IPS-18c (cell line): Measurements from ENCODE around the gene CLDN4.
"Not testable (repeated sequence)": the region's sequence is repeated elsewhere in the genome, so short reads cannot be mapped to it uniquely, and the experiment has no call there.

ENCODE experiments used
- H3K4me3 ChIP-seq: 2 replicates; pipeline ENCODE4 v1.7.0; 2013; ENCODE audit warnings: low read depth, mild to moderate bottlenecking, low read length, moderate library complexity; ENCODE audit not compliant: insufficient read depth
- H3K9me3 ChIP-seq: one replicate; pipeline ENCODE4 v1.6.1; 2013; ENCODE audit warnings: mild to moderate bottlenecking, low read length, moderate library complexity; ENCODE audit not compliant: control insufficient read depth, insufficient read depth

CLDN4 gene

GRCh38 chr7:73821597-73822285 is 9.1 kb upstream of the CLDN4 start:
- H3K4me3 ChIP-seq, H3K9me3 ChIP-seq: not testable (repeated sequence)

DNA sequence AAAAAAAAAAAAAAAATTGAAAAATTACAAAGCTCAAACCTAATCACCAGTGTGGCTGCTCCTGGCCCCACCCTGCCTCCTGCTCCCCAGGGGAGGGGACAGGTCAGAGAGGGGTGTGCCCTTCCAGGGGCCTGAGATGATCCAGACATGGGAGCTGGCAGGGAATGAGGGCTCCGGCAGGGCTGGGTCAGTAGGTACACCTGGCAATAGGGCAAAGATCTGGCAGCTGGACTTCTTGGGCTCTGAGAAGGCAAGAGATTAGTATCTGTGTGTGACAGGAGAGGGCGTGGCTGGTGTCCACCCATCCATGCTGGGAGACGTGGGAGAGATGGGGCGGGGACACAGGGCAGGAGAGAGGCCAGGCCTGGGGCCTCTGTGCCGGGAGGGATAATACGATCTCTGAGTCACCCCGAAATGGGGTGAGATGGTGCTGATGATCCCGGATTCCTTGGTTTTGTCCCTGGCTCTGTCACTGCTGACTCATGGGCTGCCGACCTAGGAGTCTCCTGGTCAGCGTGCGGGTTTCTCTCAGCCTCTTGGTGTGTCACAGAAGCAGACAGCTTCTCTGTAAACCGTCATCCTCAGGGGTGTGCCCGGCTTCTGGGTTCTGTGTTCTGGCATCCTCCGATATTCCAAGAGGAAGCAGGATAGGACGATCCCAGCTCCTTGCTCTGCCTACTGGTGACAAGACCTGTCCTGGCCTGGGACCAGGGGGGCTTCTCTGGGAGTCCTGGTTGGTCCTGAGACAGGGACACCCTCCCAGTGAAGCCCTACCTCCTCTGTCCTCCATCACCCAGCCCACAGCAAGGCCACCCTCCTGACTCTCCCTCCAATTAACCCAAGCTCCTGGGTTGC is 8.2 kb upstream of the CLDN4 start:
- peaks cover 2% of the 10 kb centered on the region for H3K9me3 ChIP-seq
- H3K4me3 ChIP-seq: no peak overlapping the region

DNA sequence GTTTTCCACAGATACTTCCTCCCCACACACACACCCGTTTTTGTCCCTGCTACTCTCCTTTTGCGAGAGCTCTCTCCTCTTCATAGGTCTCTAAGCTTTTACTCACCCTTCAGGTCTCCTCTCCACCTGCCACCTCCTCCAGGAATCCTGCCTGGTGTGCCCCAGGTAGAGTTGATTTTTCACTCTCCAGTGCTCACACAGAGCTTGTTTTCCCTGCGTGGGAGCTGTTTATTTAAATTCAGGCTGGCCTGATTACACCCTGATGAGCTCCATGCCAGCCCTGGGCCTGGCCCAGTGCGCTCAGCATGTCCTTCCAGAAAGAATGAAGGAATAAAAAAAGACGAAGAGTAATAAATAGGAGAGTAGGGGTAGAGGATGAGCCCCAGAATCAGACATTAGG is 7.5 kb upstream of the CLDN4 start:
- H3K4me3 ChIP-seq: no peak overlapping the region

GRCh38 chr7:73823873-73824592 is 6.8 kb upstream of the CLDN4 start:
- Histone ChIP-seq H3K4me3 (no peak overlapping the region), H3K9me3 (peaks cover 2% of the 10 kb centered on the region)

More for the DNA sequence above, 7.5 kb upstream of the CLDN4 start:
- H3K9me3 ChIP-seq: peaks cover 2% of the 10 kb centered on the region

DNA sequence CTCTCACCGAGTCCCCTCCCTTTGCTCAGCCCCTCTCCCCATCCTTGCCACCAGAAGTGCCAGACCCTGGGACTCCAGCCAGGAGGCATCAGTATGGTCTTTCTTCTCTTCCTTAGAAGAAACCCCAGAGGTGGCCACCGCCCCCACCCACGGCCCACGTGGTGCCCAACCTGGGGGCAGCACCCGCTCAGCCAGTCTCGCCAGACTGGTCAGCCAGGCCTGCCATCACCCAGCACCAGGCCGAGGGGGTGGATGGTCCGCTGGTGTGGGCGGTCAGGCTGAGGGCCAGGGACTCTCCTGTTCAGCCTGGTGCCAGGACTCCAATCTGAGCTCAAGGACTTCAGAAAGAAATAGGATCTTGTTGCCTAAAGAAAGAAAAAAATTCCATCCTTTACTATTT is 5.8 kb upstream of the CLDN4 start:
- Histone ChIP-seq H3K4me3 (no peak overlapping the region), H3K9me3 (peaks cover 2% of the 10 kb centered on the region)

DNA sequence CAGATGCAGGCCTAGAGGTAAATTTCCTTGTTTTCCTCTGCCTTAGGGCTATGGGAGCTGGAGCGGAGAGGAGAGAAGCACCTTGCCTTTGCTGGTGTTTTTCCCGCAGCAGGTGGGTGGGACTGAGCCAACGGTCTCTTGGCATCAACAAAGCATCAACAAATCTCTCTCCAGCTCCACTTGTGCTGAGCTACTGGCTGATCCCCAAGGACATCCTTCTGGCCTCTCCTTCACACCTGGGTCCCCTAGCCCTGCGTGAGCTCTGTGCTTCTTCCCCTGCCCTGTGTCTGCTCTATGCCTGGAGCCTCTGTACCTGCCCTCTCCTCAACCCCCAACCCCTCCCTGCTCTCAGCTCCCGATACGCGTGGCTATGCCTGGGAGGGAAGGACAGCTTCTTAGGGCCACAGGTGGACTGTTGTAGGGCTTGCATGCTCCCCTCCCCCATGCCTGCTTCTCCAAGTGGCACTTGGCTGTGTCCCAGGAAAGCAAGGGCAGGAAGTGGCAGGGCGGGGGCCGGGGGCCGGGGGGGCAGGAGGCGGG is 3.2 kb upstream of the CLDN4 start:
- Histone ChIP-seq H3K9me3 (no peaks in the 10 kb centered on the region), H3K4me3 (no peak overlapping the region; the same call in 1 of the 2 replicates)

- H3K9me3 ChIP-seq: no peaks in the 10 kb centered on the region
- H3K4me3 ChIP-seq: no peak overlapping the region
Observed at GRCh38 chr7:73828107-73828803, 2.5 kb upstream of the CLDN4 start.

GRCh38 chr7:73828972-73829371 is 1.8 kb upstream of the CLDN4 start:
- Histone ChIP-seq H3K4me3 (no peak overlapping the region), H3K9me3 (no peaks in the 10 kb centered on the region)

- Histone ChIP-seq H3K9me3 (no peaks in the 10 kb centered on the region), H3K4me3 (no peak overlapping the region)
Observed at GRCh38 chr7:73829505-73829904, 1.3 kb upstream of the CLDN4 start.

- Histone ChIP-seq H3K9me3 (peaks cover 2% of the 10 kb centered on the region), H3K4me3 (no peak overlapping the region)
Observed at GRCh38 chr7:73829921-73830680, 695 bp upstream of the CLDN4 start.

- peak overlapping the region; percentile 48 for H3K4me3 ChIP-seq
- peaks cover 2% of the 10 kb centered on the region for H3K9me3 ChIP-seq
Observed at GRCh38 chr7:73831584-73831833, 713 bp downstream of the CLDN4 start.

- peaks cover 2% of the 10 kb centered on the region for H3K9me3 ChIP-seq
- peak overlapping the region; percentile 48 for H3K4me3 ChIP-seq
Observed at GRCh38 chr7:73831834-73832651, 1.2 kb downstream of the CLDN4 start.

DNA sequence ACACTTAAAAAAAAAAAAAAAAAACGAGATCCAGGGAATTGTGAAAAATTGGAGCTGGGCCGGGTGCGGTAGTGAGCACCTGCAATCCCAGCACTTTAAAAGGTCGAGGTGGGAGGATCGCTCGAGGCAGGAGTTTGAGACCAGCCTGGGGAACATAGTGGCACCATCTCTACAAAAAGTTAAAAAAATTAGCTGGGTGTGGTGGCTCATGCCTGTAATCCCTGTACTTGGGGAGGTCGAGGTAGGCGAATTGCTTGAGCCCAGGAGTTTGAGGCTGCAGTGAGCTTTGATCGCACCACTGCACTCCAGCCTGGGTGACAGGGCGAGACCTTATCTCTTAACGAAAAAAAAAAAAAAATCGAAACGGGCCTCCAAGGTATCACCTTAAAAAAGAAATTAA is 2.0 kb downstream of the CLDN4 start:
- Histone ChIP-seq H3K4me3 (no peak overlapping the region; the same call in 1 of the 2 replicates), H3K9me3 (peaks cover 2% of the 10 kb centered on the region)

- H3K9me3 ChIP-seq: peaks cover 2% of the 10 kb centered on the region
- H3K4me3 ChIP-seq: no peak overlapping the region
Observed at GRCh38 chr7:73833251-73833919, 2.6 kb downstream of the CLDN4 start.

DNA sequence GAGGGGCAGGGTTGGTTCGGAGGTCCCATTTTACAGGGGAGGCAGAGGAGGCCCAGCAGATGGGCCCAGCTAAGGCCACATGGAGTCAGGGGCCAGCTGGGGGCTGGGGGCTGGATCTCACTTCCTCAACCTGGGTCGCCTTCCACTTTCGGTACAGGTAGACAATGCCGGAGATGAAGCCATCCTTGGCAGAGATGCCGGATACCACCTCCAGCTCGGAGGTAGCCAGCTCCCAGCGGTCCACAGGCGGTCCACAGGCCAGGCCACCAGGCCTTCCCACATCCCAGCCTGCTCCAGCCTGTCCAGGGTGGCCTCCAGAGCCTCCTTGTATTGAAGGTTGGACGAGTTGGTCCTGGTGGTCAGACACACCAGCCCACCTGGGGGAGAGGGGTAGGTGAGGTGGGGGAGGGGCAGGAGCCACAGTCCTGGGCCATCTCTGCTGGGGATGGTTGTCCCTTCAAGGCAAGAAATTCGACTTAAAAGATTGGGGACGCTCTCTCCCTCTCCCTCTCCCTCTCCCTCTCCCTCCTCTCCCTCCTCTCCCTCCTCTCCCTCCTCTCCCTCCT is 3.9 kb downstream of the CLDN4 start:
- H3K9me3 ChIP-seq: peaks cover 2% of the 10 kb centered on the region
- no peak overlapping the region for H3K4me3 ChIP-seq
